Tibial artery (tissue), 4 donors: ENCODE measurements around the gene STK11IP.
A peak's percentile ranks its signal among the peaks of the same experiment; 100 is the strongest.

Source experiments
- DNase-seq, 2 donors: peaks; one replicate each; pipeline ENCODE4 v3.0.0-alpha.2; 2019
- H3K27ac ChIP-seq, 2 donors: fragments of 200-600 bp; sonication (generic) in 1 of 2; 1 replicate in 1 of 2; 2 replicates in 1 of 2; pipeline ENCODE4 v1.5.1; 2018 to 2019; ENCODE audit warnings: mild to moderate bottlenecking in 1 of 2
- H3K27me3 ChIP-seq, 2 donors: fragments of 200-600 bp; sonication (generic) in 1 of 2; one replicate each; pipeline versions ENCODE4 v1.5.1 to v1.6.0; 2016 to 2019
- H3K36me3 ChIP-seq, 3 donors: fragments of 200-600 bp; sonication (generic) in 2 of 3; one replicate each; pipeline ENCODE4 v1.5.1; 2016 to 2019; ENCODE audit warnings: mild to moderate bottlenecking in 2 of 3
- H3K4me1 ChIP-seq, 4 donors: fragments of 200-600 bp; sonication (generic) in 2 of 4; 1 replicate in 3 of 4; 2 replicates in 1 of 4; pipeline ENCODE4 v1.5.1; 2016 to 2019
- H3K4me3 ChIP-seq, 2 donors: fragments of 200-600 bp; sonication (generic) in 1 of 2; 1 replicate in 1 of 2; 2 replicates in 1 of 2; pipeline ENCODE4 v1.5.1; 2018 to 2019; ENCODE audit warnings: mild to moderate bottlenecking in 2 of 2
- H3K9me3 ChIP-seq, 3 donors: fragments of 200-600 bp; sonication (generic) in 1 of 3; one replicate each; pipeline ENCODE4 v1.5.1; 2016 to 2019
- intact Hi-C: fragments of 100-400 bp; cut with DNase I; formaldehyde crosslinking; loops from one replicate; pipeline ENCODE4 v1.15.0; 2023; ENCODE audit warnings: low total_unique reads
- TF ChIP-seq, protein P1 (sequence below), 2 experiments: fragments of 200-600 bp in 1 of 2; fragments of 450-650 bp in 1 of 2; IDR thresholded peaks; one replicate each; pipeline ENCODE4 v1.5.1; 2017 to 2019; ENCODE audit warnings: antibody characterized with exemption in 2 of 2, mild to moderate bottlenecking in 1 of 2, moderate library complexity in 1 of 2

The STK11IP gene

DNA sequence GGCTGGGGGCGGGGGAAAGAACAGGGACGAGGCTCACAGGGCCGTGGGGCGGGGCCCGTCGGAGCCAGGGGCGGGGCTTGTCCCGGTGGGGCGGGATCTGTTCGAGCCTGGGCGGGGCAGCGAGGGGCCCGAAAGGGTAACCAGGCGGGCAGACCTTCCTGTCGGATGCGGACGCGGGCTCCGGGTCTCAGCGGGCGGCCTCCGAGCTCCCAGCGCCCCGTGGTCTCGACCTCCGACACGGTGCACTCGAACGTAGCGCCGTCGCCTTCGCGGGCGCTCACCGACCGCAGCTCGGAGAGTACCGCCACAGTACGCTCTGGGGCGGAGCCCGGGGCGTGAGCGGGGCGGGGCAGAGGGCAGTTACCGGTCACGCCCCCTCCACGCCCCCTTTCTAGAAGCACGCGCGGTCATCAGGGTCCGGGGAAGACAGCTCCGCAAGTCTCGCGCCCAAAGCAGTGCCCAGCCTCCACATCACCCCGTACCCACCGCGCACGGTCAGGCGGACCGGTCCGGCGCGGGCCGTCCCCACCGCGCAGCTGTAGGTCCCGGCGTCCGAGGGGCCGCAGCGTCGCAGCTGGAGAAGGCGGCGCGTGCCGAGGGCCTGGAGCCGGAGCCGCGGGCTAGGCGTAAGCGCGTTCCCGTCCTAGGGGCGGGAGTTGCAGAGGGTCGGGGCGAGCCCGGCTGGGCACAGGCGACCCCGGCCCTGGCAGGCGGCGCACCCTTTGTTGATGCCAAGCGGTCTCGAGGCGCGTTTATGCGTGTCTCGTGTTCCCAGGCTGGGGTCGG, 45.1 kb upstream of the STK11IP start:
- no peaks in the 10 kb centered on the region for H3K9me3 ChIP-seq
- H3K27ac ChIP-seq, result peak overlapping the region; percentile 46 to 48
- peak overlapping the region; percentile 52 to 65 for H3K4me3 ChIP-seq
- H3K4me1 ChIP-seq, result peaks cover 0 to 26% (median 19%) of the 10 kb centered on the region in 4 donors
- peaks cover 0 to 23% (median 8%) of the 10 kb centered on the region in 3 donors for H3K36me3 ChIP-seq
- TF ChIP-seq, protein P1, sequence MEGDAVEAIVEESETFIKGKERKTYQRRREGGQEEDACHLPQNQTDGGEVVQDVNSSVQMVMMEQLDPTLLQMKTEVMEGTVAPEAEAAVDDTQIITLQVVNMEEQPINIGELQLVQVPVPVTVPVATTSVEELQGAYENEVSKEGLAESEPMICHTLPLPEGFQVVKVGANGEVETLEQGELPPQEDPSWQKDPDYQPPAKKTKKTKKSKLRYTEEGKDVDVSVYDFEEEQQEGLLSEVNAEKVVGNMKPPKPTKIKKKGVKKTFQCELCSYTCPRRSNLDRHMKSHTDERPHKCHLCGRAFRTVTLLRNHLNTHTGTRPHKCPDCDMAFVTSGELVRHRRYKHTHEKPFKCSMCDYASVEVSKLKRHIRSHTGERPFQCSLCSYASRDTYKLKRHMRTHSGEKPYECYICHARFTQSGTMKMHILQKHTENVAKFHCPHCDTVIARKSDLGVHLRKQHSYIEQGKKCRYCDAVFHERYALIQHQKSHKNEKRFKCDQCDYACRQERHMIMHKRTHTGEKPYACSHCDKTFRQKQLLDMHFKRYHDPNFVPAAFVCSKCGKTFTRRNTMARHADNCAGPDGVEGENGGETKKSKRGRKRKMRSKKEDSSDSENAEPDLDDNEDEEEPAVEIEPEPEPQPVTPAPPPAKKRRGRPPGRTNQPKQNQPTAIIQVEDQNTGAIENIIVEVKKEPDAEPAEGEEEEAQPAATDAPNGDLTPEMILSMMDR (IDR thresholded peaks at IDR 0.05), result no peak
- H3K27me3 ChIP-seq, result no peaks in the 10 kb centered on the region
- intact Hi-C loops, result loop anchor here (5.0 kb wide), 1 partner anchor 45 kb away; the partner anchor contains the start of gene STK11IP
- peak; percentile 88 to 91 for DNase-seq

DNA sequence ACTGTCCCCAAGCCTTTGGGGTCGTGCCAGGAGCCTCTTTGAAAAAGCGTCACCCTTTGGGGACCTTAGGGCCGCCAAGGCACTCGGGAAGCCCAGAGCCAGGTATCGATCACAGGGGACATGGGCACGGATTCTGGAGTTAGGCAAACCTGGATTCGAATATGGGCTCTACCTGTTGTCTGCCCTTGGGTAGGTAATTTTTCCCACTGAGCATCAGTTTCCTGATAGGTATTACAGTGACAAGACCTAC, 44.6 kb upstream of the STK11IP start:
- Histone ChIP-seq H3K36me3 (peaks cover 0 to 28% (median 8%) of the 10 kb centered on the region in 3 donors), H3K27ac (peak overlapping the region; percentile 46 to 48), H3K27me3 (no peaks in the 10 kb centered on the region), H3K4me1 (peaks cover 0 to 26% (median 19%) of the 10 kb centered on the region in 4 donors), H3K9me3 (no peaks in the 10 kb centered on the region), H3K4me3 (peak overlapping the region; percentile 52 to 65)
- TF ChIP-seq, protein P1 (IDR thresholded peaks at IDR 0.05), result no peak
- intact Hi-C loops, result loop anchor here (5.0 kb wide), 1 partner anchor 44 kb away; the partner anchor contains the start of gene STK11IP
- DNase-seq, result no peak

- no peak overlapping the region for H3K27ac ChIP-seq
- intact Hi-C loops, result loop anchor here (5.0 kb wide), 1 partner anchor 44 kb away; the partner anchor contains the start of gene STK11IP
- no peak for DNase-seq
- H3K4me1 ChIP-seq, result peaks cover 0 to 26% (median 19%) of the 10 kb centered on the region in 4 donors
- H3K36me3 ChIP-seq, result peaks cover 0 to 32% (median 8%) of the 10 kb centered on the region in 3 donors
- no peaks in the 10 kb centered on the region for H3K27me3 ChIP-seq
- no peak overlapping the region for H3K4me3 ChIP-seq
- TF ChIP-seq, protein P1 (IDR thresholded peaks at IDR 0.05), result no peak
- H3K9me3 ChIP-seq, result no peaks in the 10 kb centered on the region
Observed at GRCh38 chr2:219553463-219553963, 44.1 kb upstream of the STK11IP start.

DNA sequence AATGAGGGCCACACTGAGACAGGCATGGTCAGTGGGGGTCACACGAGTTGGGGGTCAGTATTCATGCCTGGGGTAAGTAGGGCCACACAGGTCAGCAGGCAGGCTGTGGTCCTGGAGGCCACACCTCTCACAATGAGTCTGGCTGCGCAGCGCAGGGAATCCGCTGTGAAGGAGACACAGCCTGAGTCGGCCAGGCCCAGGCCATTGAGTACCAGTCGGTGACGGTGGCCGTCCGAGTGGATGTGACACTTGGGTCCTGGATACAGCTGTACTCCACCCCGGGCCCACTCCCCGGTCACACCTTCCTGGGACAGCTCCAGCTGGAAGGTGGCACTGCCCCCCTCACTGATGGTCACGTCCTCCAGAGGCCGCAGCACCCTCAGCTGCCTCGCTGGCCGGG, 43.3 kb upstream of the STK11IP start:
- TF ChIP-seq, protein P1 (IDR thresholded peaks at IDR 0.05), result no peak

GRCh38 chr2:219555956-219556355, 41.7 kb upstream of the STK11IP start:
- no peaks in the 10 kb centered on the region for H3K27me3 ChIP-seq
- intact Hi-C loops, result no loop called here
- peaks cover 0 to 42% (median 8%) of the 10 kb centered on the region in 3 donors for H3K36me3 ChIP-seq
- no peak for DNase-seq
- TF ChIP-seq, protein P1 (IDR thresholded peaks at IDR 0.05), result no peak
- peaks cover 0 to 26% (median 19%) of the 10 kb centered on the region in 4 donors for H3K4me1 ChIP-seq
- no peak overlapping the region for H3K27ac ChIP-seq
- H3K9me3 ChIP-seq, result no peaks in the 10 kb centered on the region
- no peak overlapping the region for H3K4me3 ChIP-seq

More for the DNA sequence above, 43.3 kb upstream of the STK11IP start:
- DNase-seq, result no peak
- Histone ChIP-seq H3K27me3 (no peaks in the 10 kb centered on the region), H3K4me3 (no peak overlapping the region), H3K27ac (no peak overlapping the region), H3K36me3 (peaks cover 0 to 40% (median 8%) of the 10 kb centered on the region in 3 donors), H3K9me3 (no peaks in the 10 kb centered on the region), H3K4me1 (peaks cover 0 to 26% (median 19%) of the 10 kb centered on the region in 4 donors)
- intact Hi-C loops, result loop anchor here (5.0 kb wide), 1 partner anchor 43 kb away; the partner anchor contains the start of gene STK11IP
